ENCODE data around the gene NOSTRIN.

The NOSTRIN gene

GRCh38 chr2:168884975-168885374, 82.5 kb downstream of the NOSTRIN start:
- no peak for DNase-seq (ENCODE audit: low read depth)

GRCh38 chr2:168889635-168890005, 87.2 kb downstream of the NOSTRIN start:
- no peak for DNase-seq (ENCODE audit: low read depth)

DNA sequence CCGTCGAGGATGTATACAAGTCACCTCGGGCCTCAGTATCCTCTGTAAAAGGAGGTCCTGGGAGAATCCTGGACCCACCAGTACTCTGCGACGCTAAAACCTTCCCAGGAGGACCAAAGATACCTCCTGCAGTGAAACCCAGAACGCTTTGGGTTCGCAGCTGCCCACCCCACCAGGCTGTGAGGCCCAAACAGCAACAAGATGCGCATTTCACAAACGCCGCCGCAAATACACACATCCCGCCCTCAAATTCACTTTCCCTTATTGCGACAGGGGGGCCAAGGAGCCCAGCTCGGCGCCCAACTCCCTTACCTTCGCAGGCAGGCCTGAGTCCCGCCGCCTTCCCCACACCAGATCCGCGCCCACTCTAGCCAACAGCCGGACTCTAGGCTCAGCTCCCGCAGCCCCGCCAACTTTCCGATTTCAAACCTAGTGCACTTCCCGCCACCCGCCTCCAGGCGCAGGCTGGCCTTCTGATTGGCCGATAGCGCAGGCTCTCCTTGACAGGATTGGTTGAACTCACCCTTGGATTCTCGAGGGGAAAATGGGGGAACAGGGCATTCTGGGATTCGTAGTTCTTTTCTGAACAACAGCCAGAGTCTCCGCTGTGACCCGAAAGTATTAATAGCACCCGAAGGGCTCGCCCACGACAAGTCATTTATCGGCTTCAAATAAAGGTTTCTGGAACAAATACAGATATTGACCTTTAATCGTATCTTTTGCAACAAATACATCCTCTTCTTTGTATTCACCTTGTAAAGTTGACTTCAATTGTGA, 87.8 kb downstream of the NOSTRIN start, which contains the start of gene SPC25:
SPC25 (minus strand) TSS at position 425 of the 777 bp plus-strand sequence. CDS start 911 bp downstream, outside the sequence.
- DNase-seq (ENCODE audit: low read depth), result peak; percentile 59

GRCh38 chr2:168892327-168892726, 89.9 kb downstream of the NOSTRIN start:
- no peak for DNase-seq (ENCODE audit: low read depth)

DNA sequence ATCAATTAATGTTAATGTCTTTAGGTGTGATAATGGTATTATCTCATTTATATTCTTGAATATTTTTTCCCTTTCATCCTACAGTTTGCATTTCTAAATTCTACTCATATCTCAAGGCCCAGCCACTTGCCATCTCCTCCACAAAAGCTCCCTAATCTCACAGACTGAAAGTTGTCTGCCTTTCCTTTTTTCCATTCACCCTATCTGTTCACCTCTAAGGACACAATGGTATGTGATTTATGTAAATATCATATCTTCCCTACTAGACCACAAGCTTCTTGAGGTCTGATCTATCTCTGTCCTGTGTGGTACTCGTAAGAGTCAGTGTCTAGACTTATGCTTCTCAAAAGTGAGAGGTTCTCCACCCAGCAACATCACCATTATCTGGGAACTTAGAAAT, 91.7 kb downstream of the NOSTRIN start:
- DNase-seq (ENCODE audit: low read depth), result no peak

GRCh38 chr2:168894720-168895119, 92.3 kb downstream of the NOSTRIN start:
- DNase-seq (ENCODE audit: low read depth), result no peak

DNA sequence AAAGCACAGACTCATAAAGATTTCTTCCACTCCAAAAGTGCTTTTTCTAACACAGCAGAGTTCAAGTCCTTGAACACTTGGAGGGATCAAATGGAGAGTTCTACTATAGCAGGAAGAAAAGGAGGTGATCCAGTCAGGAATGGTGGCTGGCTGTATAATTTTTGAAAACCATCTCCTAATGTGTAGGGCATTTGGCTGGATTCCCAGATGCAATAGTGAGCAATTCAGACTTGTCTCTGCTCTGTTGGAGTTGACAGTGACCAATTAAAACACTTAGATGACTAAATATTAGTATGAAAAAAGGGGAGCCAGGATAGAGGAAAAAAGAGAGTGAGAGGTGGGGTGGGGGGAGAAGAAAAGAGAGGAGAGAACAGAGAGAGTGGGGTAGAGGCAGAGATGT, 93.3 kb downstream of the NOSTRIN start:
- no peak for DNase-seq (ENCODE audit: low read depth)

GRCh38 chr2:168896783-168897182, 94.3 kb downstream of the NOSTRIN start:
- DNase-seq (ENCODE audit: low read depth), result no peak

GRCh38 chr2:168897449-168897848, 95.0 kb downstream of the NOSTRIN start:
- no peak for DNase-seq (ENCODE audit: low read depth)

- no peak for DNase-seq (ENCODE audit: low read depth)
Observed at GRCh38 chr2:168901003-168901402, 98.6 kb downstream of the NOSTRIN start, which contains the start of gene G6PC2. TSS of gene G6PC2 (plus strand) at chr2:168901291. CDS start at chr2:168901332, 41 bp downstream.

GRCh38 chr2:168903888-168904287, 101.5 kb downstream of the NOSTRIN start:
- DNase-seq (ENCODE audit: low read depth), result no peak

- no peak for DNase-seq (ENCODE audit: low read depth)
Observed at GRCh38 chr2:168904358-168904757, 101.9 kb downstream of the NOSTRIN start.

- no peak for DNase-seq (ENCODE audit: low read depth)
Observed at GRCh38 chr2:168907940-168908662, 105.7 kb downstream of the NOSTRIN start.

GRCh38 chr2:168910330-168910729, 107.9 kb downstream of the NOSTRIN start:
- no peak for DNase-seq (ENCODE audit: low read depth)

- no peak for DNase-seq (ENCODE audit: low read depth)
Observed at GRCh38 chr2:168912466-168912865, 110.0 kb downstream of the NOSTRIN start.

DNA sequence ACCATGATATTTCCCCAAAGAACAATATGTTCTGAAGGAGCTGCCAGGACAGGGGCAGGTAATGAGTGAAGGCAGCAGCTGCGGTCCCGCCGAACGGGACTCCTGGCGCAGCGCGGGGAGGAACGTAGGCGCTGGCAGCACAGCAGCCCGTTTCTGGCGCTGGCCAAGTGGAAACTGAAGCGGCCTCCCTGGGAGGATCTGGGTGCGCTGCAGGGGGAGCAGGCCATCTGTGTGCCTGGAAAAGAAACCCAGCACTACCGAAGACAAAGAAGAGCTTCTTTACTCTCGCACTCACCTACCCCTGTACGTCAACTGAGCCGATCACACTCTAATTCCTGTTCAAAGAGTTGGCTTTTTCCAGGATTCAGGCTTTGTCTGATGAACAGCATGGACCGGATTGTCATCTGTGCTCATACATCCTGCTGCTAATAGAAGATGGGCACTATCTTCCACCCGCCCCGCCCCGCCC, 110.5 kb downstream of the NOSTRIN start:
- DNase-seq (ENCODE audit: low read depth), result no peak

DNA sequence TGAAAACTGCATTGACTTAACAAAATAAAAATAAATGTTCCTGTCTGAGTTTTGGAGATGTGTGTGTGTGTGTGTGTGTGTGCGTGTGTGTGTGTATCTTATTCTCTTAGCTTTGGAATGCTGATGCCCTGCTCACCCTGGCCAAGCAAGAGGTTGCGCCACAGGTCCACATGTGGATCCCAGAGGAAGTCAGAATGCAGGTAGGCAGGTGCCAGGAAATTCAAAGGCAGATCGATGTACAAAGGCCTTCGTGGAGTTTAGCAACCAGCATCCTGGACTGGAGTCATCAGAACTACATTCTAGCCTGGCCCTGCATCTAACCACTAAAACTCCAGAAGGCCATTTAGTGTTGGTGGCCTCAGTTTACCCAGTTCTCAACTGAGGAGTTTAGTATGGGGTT, 111.1 kb downstream of the NOSTRIN start:
- no peak for DNase-seq (ENCODE audit: low read depth)
